GM12801 (cell line): ENCODE results near the gene SLC38A2.

ENCODE experiments used
- CTCF ChIP-seq: IDR thresholded peaks from one replicate; pipeline ENCODE4 v1.5.1; 2011; ENCODE audit warnings: control low read depth; ENCODE audit not compliant: insufficient read length; ENCODE audit errors: extremely low read depth

SLC38A2 gene

GRCh38 chr12:46409974-46410373 lies 37.4 kb upstream of the SLC38A2 start:
- TF ChIP-seq CTCF: no peak

- TF ChIP-seq CTCF: no peak
Observed at GRCh38 chr12:46409342-46409741, 36.8 kb upstream of the SLC38A2 start.

GRCh38 chr12:46408441-46408840 lies 35.9 kb upstream of the SLC38A2 start:
- no peak for TF ChIP-seq CTCF

- TF ChIP-seq CTCF: no peak
Observed at GRCh38 chr12:46407361-46407760, 34.8 kb upstream of the SLC38A2 start.

- TF ChIP-seq CTCF: no peak
Observed at GRCh38 chr12:46406352-46407027, 33.9 kb upstream of the SLC38A2 start.

- TF ChIP-seq CTCF: no peak
Observed at GRCh38 chr12:46404733-46405132, 32.2 kb upstream of the SLC38A2 start.

- no peak for TF ChIP-seq CTCF
Observed at GRCh38 chr12:46404225-46404631, 31.7 kb upstream of the SLC38A2 start.
